K562 (cell line): ENCODE results near the gene KRT222. TPM values are rescaled to one million over a fixed set of nuclear protein-coding genes. Genes with fewer than 3 reads are reported as not detected.

Experiments used
- ATAC-seq: fragments of 200-7000 bp; cut with Tn5 transposase; 3 replicates; pipeline ENCODE4 v1.9.1; 2020; ENCODE audit warnings: moderate library complexity
- BruUV-seq: library from RNA; stranded (reverse); fragments of 400-500 nt; replicated peaks from 2 replicates; lab custom pipeline; 2021; lab: Mats Ljungman, UMichigan
- CTCF ChIA-PET: fragments of 300-600 bp; formaldehyde crosslinking; extraction: SDS; loops from one replicate; lab custom pipeline; 2021; ENCODE audit warnings: low intra/inter-chr PET ratio; lab: Yijun Ruan, JAX
- POLR2A ChIA-PET: fragments of 300-600, 350-650 bp; sonication (Branson Sonifier 250); formaldehyde crosslinking; extraction: SDS; loops from one replicate; lab custom pipeline; 2021; ENCODE audit warnings: antibody characterized with exemption, inconsistent platforms; lab: Yijun Ruan, JAX
- DNase-seq, 4 experiments: peaks; one replicate each; pipeline versions ENCODE4 v3.0.0 to v3.0.0-alpha.2; 2011 to 2018; ENCODE audit warnings: low spot score in 3 of 4, mixed read lengths in 3 of 4; ENCODE audit errors: extremely low read depth in 1 of 4
- FAIRE-seq: peaks from 2 replicates; lab custom pipeline; 2011; peaks lifted over from hg19 to GRCh38; lab: Jason Lieb, UNC
- H2AFZ ChIP-seq: 2 replicates; pipeline ENCODE4 v1.6.0; 2011; ENCODE audit warnings: low read depth, low read length, control low read depth, inconsistent platforms
- H3K27ac ChIP-seq: fragments of 200-600 bp; 3 replicates; pipeline ENCODE4 v1.8.0; 2011; ENCODE audit warnings: low read depth, mild to moderate bottlenecking, control low read depth, inconsistent platforms, low read length, moderate library complexity, mixed read lengths; ENCODE audit errors: extremely low read depth
- H3K27me3 ChIP-seq, 2 experiments: fragments of 300-600 bp in 1 of 2; 2 replicates in 1 of 2; 3 replicates in 1 of 2; pipeline versions ENCODE4 v1.6.0 to v1.8.0; 2011; ENCODE audit warnings: inconsistent platforms in 2 of 2, low read length in 2 of 2, mild to moderate bottlenecking in 1 of 2, mixed read lengths in 1 of 2, moderate library complexity in 1 of 2; ENCODE audit not compliant: control insufficient read depth in 2 of 2, insufficient read depth in 2 of 2
- H3K36me3 ChIP-seq: fragments of 300-600 bp; 3 replicates; pipeline ENCODE4 v1.8.0; 2011; ENCODE audit warnings: mild to moderate bottlenecking, low read length, inconsistent platforms; ENCODE audit not compliant: control insufficient read depth, insufficient read depth
- H3K4me1 ChIP-seq, 2 experiments: fragments of 200-600 bp in 1 of 2; replicated peaks in 1 of 2; 2 replicates in 1 of 2; 3 replicates in 1 of 2; pipeline versions ENCODE4 v1.5.1 to v1.8.0; 2011; ENCODE audit warnings: inconsistent platforms in 2 of 2, low read length in 2 of 2, mild to moderate bottlenecking in 1 of 2, mixed read lengths in 1 of 2, moderate library complexity in 1 of 2; ENCODE audit not compliant: control insufficient read depth in 2 of 2, insufficient read depth in 2 of 2
- H3K4me2 ChIP-seq: 2 replicates; pipeline ENCODE4 v1.6.1; 2011; ENCODE audit warnings: low read length, control low read depth, inconsistent platforms, mixed read lengths; ENCODE audit not compliant: insufficient read depth
- H3K4me3 ChIP-seq: fragments of 200-600 bp; sonication (generic), shearing (Covaris generic); 2 replicates; pipeline ENCODE4 v1.5.1; 2016; ENCODE audit warnings: control low read depth, inconsistent platforms
- H3K79me2 ChIP-seq: fragments of 200-600 bp; 3 replicates; pipeline ENCODE4 v1.8.0; 2011; ENCODE audit warnings: low read length, inconsistent platforms; ENCODE audit not compliant: control insufficient read depth, insufficient read depth
- H3K9ac ChIP-seq, 2 experiments: 2 replicates each; pipeline versions ENCODE4 v1.6.0 to v1.6.1; 2011; ENCODE audit warnings: low read depth in 2 of 2, low read length in 2 of 2, control low read depth in 1 of 2, inconsistent platforms in 1 of 2, mild to moderate bottlenecking in 1 of 2, mixed read lengths in 1 of 2; ENCODE audit not compliant: insufficient read depth in 1 of 2
- H3K9me1 ChIP-seq: one replicate; pipeline ENCODE4 v1.6.0; 2011; ENCODE audit warnings: inconsistent platforms, mild to moderate bottlenecking, low read length, moderate library complexity; ENCODE audit not compliant: control insufficient read depth, insufficient read depth
- H3K9me3 ChIP-seq: replicated peaks from 2 replicates; pipeline ENCODE4 v1.5.1; 2011; ENCODE audit warnings: low read depth, low read length, inconsistent platforms; ENCODE audit not compliant: control insufficient read depth, insufficient read depth
- H4K20me1 ChIP-seq: replicated peaks from 2 replicates; pipeline ENCODE4 v1.6.1; 2011; ENCODE audit warnings: low read length, inconsistent platforms, mixed read lengths; ENCODE audit not compliant: control insufficient read depth, insufficient read depth
- MEIS2 ChIP-seq: fragments of 450-650 bp; IDR thresholded peaks from 2 replicates; pipeline ENCODE4 v1.6.1; 2014; ENCODE audit warnings: mild to moderate bottlenecking; ENCODE audit not compliant: partially characterized antibody
- NCOA4 ChIP-seq: fragments of 450-650 bp; IDR thresholded peaks from 2 replicates; pipeline ENCODE4 v1.6.1; 2018; ENCODE audit warnings: mild to moderate bottlenecking; ENCODE audit not compliant: partially characterized antibody
- NFXL1 ChIP-seq: fragments of 450-650 bp; formaldehyde crosslinking; IDR thresholded peaks from 2 replicates; pipeline ENCODE4 v1.4.0; 2021; ENCODE audit warnings: mild to moderate bottlenecking
- ZNF583 ChIP-seq: fragments of 250-450 bp; sonication (Bioruptor Pico); IDR thresholded peaks from 2 replicates; pipeline ENCODE4 v1.4.0; 2020
- WGBS: fragments of 100-300 bp; shearing (Covaris generic); methylation state at CpG from one replicate; pipeline ENCODE4 v1.1.6; 2016; ENCODE audit warnings: low coverage, mixed read lengths; ENCODE audit not compliant: insufficient coverage; ENCODE audit errors: missing lambda C conversion rate; 5-methylcytosine and 5-hydroxymethylcytosine counted together
- in situ Hi-C: fragments of 300-500 bp; cut with MboI; formaldehyde crosslinking; loops from 4 replicates; pipeline ENCODE4 v1.15.0; 2018; ENCODE audit warnings: inconsistent platforms, mixed read lengths
- intact Hi-C: fragments of 100-400 bp; cut with micrococcal nuclease; formaldehyde crosslinking; loops from 2 replicates; pipeline ENCODE4 v1.14.2; 2022
- polyA plus RNA-seq, 8 experiments: library from polyadenylated mRNA; depleted of rRNA in 4 of 8; stranded (reverse) in 5 of 8; unstranded in 3 of 8; fragments of >200 nt; fragmentation: Nextera tagmentation in 2 of 8; fragmentation: Illumina TruSeq in 1 of 8; extraction: Ambion mirVana in 2 of 8; extraction: Trizol in 1 of 8; gene quantifications; 2 replicates each; pipeline versions ENCODE4 v1.2.1 to v1.2.3, GENCODE V29; 2011 to 2014; ENCODE audit warnings: inconsistent platforms in 1 of 8, missing spikeins in 1 of 8
- total RNA-seq, 7 experiments: library from RNA; depleted of rRNA in 6 of 7; stranded (reverse); fragments of >200 nt in 6 of 7; fragmentation: Illumina TruSeq in 2 of 7; extraction: Trizol in 2 of 7; gene quantifications; 2 replicates each; pipeline versions ENCODE4 v1.2.1 to v1.2.3, GENCODE V29; 2011 to 2021; ENCODE audit warnings: low replicate concordance in 1 of 7

Gene KRT222
- total and polyA plus RNA-seq, 9 of the 15 experiments (the other 6 are each of a cell fraction or from before 2014, with no cell fraction given), result 0.03 to 0.11 (median 0.05) TPM; not detected in 5

GRCh38 chr17:40610359-40610758, 54.6 kb downstream of the KRT222 start:
- 0% methylated on average over 2 of the region's 2 CpGs for WGBS
- Histone ChIP-seq H3K4me3 (no peak overlapping the region), H4K20me1 (no peaks in the 10 kb centered on the region), H3K4me1 (no peaks in the 10 kb centered on the region), H3K27me3 (peaks cover 9 to 38% of the 10 kb centered on the region in 2 experiments), H3K79me2 (no peaks in the 10 kb centered on the region), H3K27ac (no peak overlapping the region), H3K4me2 (no peak overlapping the region), H2AFZ (no peak overlapping the region), H3K9me3 (no peaks in the 10 kb centered on the region), H3K36me3 (no peaks in the 10 kb centered on the region), H3K9me1 (no peaks in the 10 kb centered on the region), H3K9ac (no peak overlapping the region)
- TF ChIP-seq NFXL1 (CRISPR knock-in tag), result no peak
- TF ChIP-seq MEIS2, result peak; percentile 17
- in situ Hi-C loops, result loop anchor here (25.0 kb wide), 1 partner anchor 1052 kb away; no protein-coding TSS in a partner anchor
- ChIA-PET CTCF (interaction anchor here (0.6 kb wide), 1 partner anchor 980 kb away, joined by 6 read pairs; no protein-coding TSS in a partner anchor), POLR2A (no interaction called here)
- no peak for DNase-seq
- intact Hi-C loops, result loop anchor here (10.0 kb wide), 1 partner anchor 294 kb away; no protein-coding TSS in a partner anchor
- FAIRE-seq, result no peak
- ATAC-seq, result no peak
- no TSS peak for BruUV-seq

GRCh38 chr17:40608061-40608581, 56.9 kb downstream of the KRT222 start:
- BruUV-seq, result no TSS peak
- WGBS, result 9% methylated on average over 6 of the region's 6 CpGs
- Histone ChIP-seq H3K36me3 (no peaks in the 10 kb centered on the region), H3K9me1 (no peaks in the 10 kb centered on the region), H3K27me3 (peaks cover 7 to 36% of the 10 kb centered on the region in 2 experiments; a peak in 4 of 5 replicates), H3K79me2 (no peaks in the 10 kb centered on the region), H4K20me1 (no peaks in the 10 kb centered on the region), H3K9me3 (no peaks in the 10 kb centered on the region), H3K4me2 (no peak overlapping the region), H3K4me3 (no peak overlapping the region), H2AFZ (no peak overlapping the region), H3K4me1 (no peaks in the 10 kb centered on the region), H3K27ac (no peak overlapping the region), H3K9ac (no peak overlapping the region)
- TF ChIP-seq ZNF583 (CRISPR knock-in tag) (no peak), NCOA4 (no peak)
- FAIRE-seq (no peak), ATAC-seq (no peak), DNase-seq (no peak)
- ChIA-PET CTCF (no interaction called here), POLR2A (interaction anchor here (0.6 kb wide), 2 partner anchors 134 to 1756 kb away, joined by 3 to 4 read pairs; no protein-coding TSS in a partner anchor)
- intact Hi-C loops, result no loop called here
- in situ Hi-C loops, result loop anchor here (25.0 kb wide), 1 partner anchor 1054 kb away; no protein-coding TSS in a partner anchor
